H1 (cell line): Measurements from ENCODE around the gene PRSS21. TPM values are rescaled to one million over a fixed set of nuclear protein-coding genes. Genes with fewer than 3 reads are reported as not detected.

Experiments
- CTCF ChIA-PET: fragments of 300-600 bp; sonication (Branson Sonifier 250); formaldehyde crosslinking; loops from one replicate; lab custom pipeline; 2021; ENCODE audit not compliant: partially characterized antibody; lab: Charles Lee
- POLR2A ChIA-PET: fragments of 300-600 bp; sonication (Branson Sonifier 250); formaldehyde crosslinking; loops from one replicate; lab custom pipeline; 2021; ENCODE audit warnings: inconsistent platforms; ENCODE audit not compliant: partially characterized antibody; lab: Charles Lee
- DNase-seq, 2 experiments: peaks; one replicate each; pipeline versions ENCODE4 v3.0.0 to v3.0.0-alpha.2; 2010 to 2022; ENCODE audit warnings: low spot score in 2 of 2, low read depth in 1 of 2, mixed read lengths in 1 of 2
- FAIRE-seq: peaks from 2 replicates; lab custom pipeline; 2011; peaks lifted over from hg19 to GRCh38; lab: Jason Lieb, UNC
- H2AFZ ChIP-seq: 2 replicates; pipeline ENCODE4 v1.8.1; 2012; ENCODE audit warnings: low read length, inconsistent platforms
- H2AK5ac ChIP-seq: 2 replicates; pipeline ENCODE4 v1.6.1; 2013; ENCODE audit warnings: low read depth, low read length
- H2BK120ac ChIP-seq: replicated peaks from 2 replicates; pipeline ENCODE3; 2013; ENCODE audit warnings: low read depth, low read length, inconsistent platforms
- H2BK12ac ChIP-seq: 2 replicates; pipeline ENCODE4 v1.6.1; 2013; ENCODE audit warnings: low read depth, low read length
- H2BK15ac ChIP-seq: 2 replicates; pipeline ENCODE4 v1.6.1; 2013; ENCODE audit warnings: low read length
- H2BK20ac ChIP-seq: 2 replicates; pipeline ENCODE4 v1.6.1; 2013; ENCODE audit warnings: low read length
- H2BK5ac ChIP-seq: 2 replicates; pipeline ENCODE4 v1.6.1; 2013; ENCODE audit warnings: low read depth, low read length
- H3K14ac ChIP-seq: 2 replicates; pipeline ENCODE4 v1.6.1; 2013; ENCODE audit warnings: inconsistent platforms; ENCODE audit not compliant: insufficient read length
- H3K18ac ChIP-seq: 2 replicates; pipeline ENCODE4 v1.6.1; 2013; ENCODE audit warnings: low read length; ENCODE audit errors: extremely low read depth
- H3K23ac ChIP-seq: 2 replicates; pipeline ENCODE4 v1.6.1; 2013; ENCODE audit warnings: inconsistent platforms; ENCODE audit not compliant: insufficient read length
- H3K23me2 ChIP-seq: 2 replicates; pipeline ENCODE4 v1.6.1; 2013; ENCODE audit warnings: low read depth, low read length
- H3K27ac ChIP-seq: 2 replicates; pipeline ENCODE4 v1.6.1; 2011; ENCODE audit warnings: low read depth, low read length, inconsistent platforms
- H3K27me3 ChIP-seq, 4 experiments: replicated peaks in 1 of 4; 1 replicate in 1 of 4; 2 replicates in 3 of 4; pipeline versions ENCODE4 v1.6.1 to v1.8.1; 2011 to 2013; ENCODE audit warnings: low read length in 3 of 4, mild to moderate bottlenecking in 3 of 4, inconsistent platforms in 2 of 4, mixed read lengths in 2 of 4, moderate library complexity in 1 of 4; ENCODE audit not compliant: control insufficient read depth in 3 of 4, insufficient read depth in 3 of 4; ENCODE audit errors: extremely low read depth in 1 of 4
- H3K36me3 ChIP-seq, 4 experiments: 2 replicates each; pipeline versions ENCODE4 v1.6.1 to v1.8.1; 2011 to 2013; ENCODE audit warnings: mild to moderate bottlenecking in 4 of 4, low read length in 3 of 4, moderate library complexity in 2 of 4, control low read depth in 1 of 4, inconsistent platforms in 1 of 4; ENCODE audit not compliant: insufficient read depth in 4 of 4, control insufficient read depth in 2 of 4
- H3K4ac ChIP-seq: replicated peaks from 2 replicates; pipeline ENCODE3; 2013; ENCODE audit warnings: low read length, low read depth, mixed read lengths, inconsistent platforms; ENCODE audit not compliant: insufficient read length
- H3K4me1 ChIP-seq, 4 experiments: replicated peaks in 1 of 4; 1 replicate in 1 of 4; 2 replicates in 3 of 4; pipeline versions ENCODE4 v1.6.1 to v1.8.1; 2011 to 2013; ENCODE audit warnings: low read length in 3 of 4, inconsistent platforms in 2 of 4, mixed read lengths in 1 of 4; ENCODE audit not compliant: insufficient read depth in 4 of 4, control insufficient read depth in 3 of 4
- H3K4me2 ChIP-seq, 2 experiments: 2 replicates each; pipeline versions ENCODE4 v1.6.1 to v1.8.1; 2011 to 2013; ENCODE audit warnings: low read depth in 2 of 2, low read length in 2 of 2, control low read depth in 1 of 2, inconsistent platforms in 1 of 2, mild to moderate bottlenecking in 1 of 2; ENCODE audit not compliant: insufficient read depth in 1 of 2
- H3K4me3 ChIP-seq, 4 experiments: fragments of 200-600, 300-600 bp in 1 of 4; sonication (generic), shearing (Covaris generic), sonication (Bioruptor Twin) in 1 of 4; 2 replicates each; pipeline versions ENCODE4 v1.5.1 to v1.8.1; 2011 to 2016; ENCODE audit warnings: low read length in 4 of 4, low read depth in 3 of 4, control low read depth in 2 of 4, inconsistent platforms in 2 of 4, mild to moderate bottlenecking in 2 of 4, mixed read lengths in 1 of 4, moderate library complexity in 1 of 4; ENCODE audit not compliant: insufficient read depth in 2 of 4; ENCODE audit errors: extremely low read depth in 1 of 4
- H3K56ac ChIP-seq: replicated peaks from 2 replicates; pipeline ENCODE3; 2013; ENCODE audit warnings: low read depth, mild to moderate bottlenecking, mixed read lengths, low read length, inconsistent platforms; ENCODE audit not compliant: insufficient read length
- H3K79me1 ChIP-seq: 2 replicates; pipeline ENCODE4 v1.6.1; 2013; ENCODE audit warnings: low read depth, low read length, control low read depth
- H3K79me2 ChIP-seq, 2 experiments: 2 replicates each; pipeline versions ENCODE4 v1.6.1 to v1.8.1; 2012 to 2013; ENCODE audit warnings: low read length in 2 of 2, mild to moderate bottlenecking in 2 of 2, inconsistent platforms in 1 of 2; ENCODE audit not compliant: insufficient read depth in 2 of 2, control insufficient read depth in 1 of 2
- H3K9ac ChIP-seq, 4 experiments: replicated peaks in 1 of 4; 1 replicate in 1 of 4; 2 replicates in 3 of 4; pipeline versions ENCODE4 v1.6.1 to v1.8.1; 2011 to 2013; ENCODE audit warnings: low read depth in 3 of 4, low read length in 3 of 4, control low read depth in 2 of 4, mild to moderate bottlenecking in 2 of 4, moderate library complexity in 2 of 4, inconsistent platforms in 1 of 4; ENCODE audit errors: extremely low read depth in 1 of 4
- H3K9me3 ChIP-seq, 2 experiments: 2 replicates each; pipeline versions ENCODE4 v1.6.1 to v1.8.1; 2012 to 2013; ENCODE audit warnings: mild to moderate bottlenecking in 2 of 2, moderate library complexity in 2 of 2, control low read depth in 1 of 2, inconsistent platforms in 1 of 2, low read depth in 1 of 2, low read length in 1 of 2, mixed read lengths in 1 of 2; ENCODE audit not compliant: insufficient read depth in 2 of 2
- H4K20me1 ChIP-seq, 2 experiments: replicated peaks in 1 of 2; 2 replicates each; pipeline versions ENCODE3 to v1.8.1; 2011 to 2013; ENCODE audit warnings: inconsistent platforms in 2 of 2, low read length in 2 of 2, mild to moderate bottlenecking in 1 of 2; ENCODE audit not compliant: insufficient read depth in 2 of 2, control insufficient read depth in 1 of 2
- H4K5ac ChIP-seq: 2 replicates; pipeline ENCODE4 v1.6.1; 2013; ENCODE audit warnings: low read length, low read depth, mixed read lengths, inconsistent platforms; ENCODE audit not compliant: insufficient read length
- H4K8ac ChIP-seq: 2 replicates; pipeline ENCODE4 v1.8.0; 2013; ENCODE audit warnings: mild to moderate bottlenecking, moderate library complexity, low read length, inconsistent platforms; ENCODE audit not compliant: insufficient read depth; ENCODE audit errors: extremely low read depth
- H4K91ac ChIP-seq: replicated peaks from 2 replicates; pipeline ENCODE3; 2013; ENCODE audit warnings: low read length, mixed read lengths, inconsistent platforms; ENCODE audit not compliant: insufficient read length
- KDM4A ChIP-seq: IDR thresholded peaks from one replicate; pipeline ENCODE4 v1.7.1; 2012; ENCODE audit warnings: low read depth, mild to moderate bottlenecking, moderate library complexity, low read length, inconsistent platforms; ENCODE audit not compliant: severe bottlenecking
- RXRA ChIP-seq: IDR thresholded peaks from 2 replicates; pipeline ENCODE4 v1.6.1; 2011; ENCODE audit warnings: low read depth, mild to moderate bottlenecking, low read length, moderate library complexity; ENCODE audit not compliant: insufficient read depth
- SIX5 ChIP-seq: IDR thresholded peaks from 2 replicates; pipeline ENCODE4 v1.6.1; 2011; ENCODE audit warnings: mild to moderate bottlenecking, low read depth, low read length
- WGBS, 2 experiments: shearing (Covaris generic) in 1 of 2; methylation state at CpG; one replicate each; pipeline versions ENCODE4 v1.1.6 to v1.1.7; 2013 to 2015; ENCODE audit warnings: low lambda C conversion rate in 2 of 2, mixed read lengths in 2 of 2, inconsistent platforms in 1 of 2, low coverage in 1 of 2, missing lambda C conversion rate in 1 of 2; ENCODE audit not compliant: insufficient replicate concordance in 2 of 2, insufficient coverage in 1 of 2, insufficient read length in 1 of 2; ENCODE audit errors: extremely low coverage in 1 of 2, missing lambda C conversion rate in 1 of 2; 5-methylcytosine and 5-hydroxymethylcytosine counted together
- polyA plus RNA-seq, 7 experiments: library from polyadenylated mRNA; depleted of rRNA in 3 of 7; stranded (reverse) in 5 of 7; unstranded in 2 of 7; fragments of >200 nt in 5 of 7; fragments of 200-250 nt in 2 of 7; gene quantifications; 1 replicate in 5 of 7; 2 replicates in 1 of 7; 4 replicates in 1 of 7; pipeline versions ENCODE4 v1.2.1 to v1.2.3, GENCODE V29; 2011 to 2013; ENCODE audit warnings: missing spikeins in 2 of 7, mixed read lengths in 2 of 7
- total RNA-seq: library from RNA; stranded (reverse); fragmentation: NEBNext Ultra II Directional; extraction: Animal tissue kit (Norgen Biotek cat#: 25700); gene quantifications from 2 replicates; pipeline ENCODE4 v1.2.1, GENCODE V29; 2021

The PRSS21 gene
- total and polyA plus RNA-seq, 2 of the 8 experiments (the other 6 are each of a cell fraction or from before 2014, with no cell fraction given) = 0.76 to 1.0 TPM

- Histone ChIP-seq H4K5ac (no peak overlapping the region), H3K4ac (no peak overlapping the region), H2AFZ (no peak overlapping the region), H3K27me3 (no peaks in the 10 kb centered on the region), H2BK5ac (no peak overlapping the region), H3K79me2 (no peaks in the 10 kb centered on the region), H3K4me3 (no peak overlapping the region), H2BK15ac (no peak overlapping the region), H3K56ac (no peak overlapping the region), H3K4me2 (no peak overlapping the region), H3K27ac (no peak overlapping the region), H3K36me3 (no peaks in the 10 kb centered on the region), H4K8ac (peak overlapping the region; percentile 71), H4K20me1 (no peaks in the 10 kb centered on the region), H3K18ac (no peak overlapping the region), H3K9ac (no peak overlapping the region), H3K23ac (no peak overlapping the region), H2BK20ac (no peak overlapping the region), H2BK120ac (no peak overlapping the region), H3K79me1 (no peaks in the 10 kb centered on the region), H2BK12ac (no peak overlapping the region), H3K23me2 (no peaks in the 10 kb centered on the region), H2AK5ac (no peak overlapping the region), H3K9me3 (no peaks in the 10 kb centered on the region), H4K91ac (no peak overlapping the region), H3K4me1 (no peaks in the 10 kb centered on the region), H3K14ac (no peak overlapping the region)
- DNase-seq = no peak
- CTCF ChIA-PET = interaction anchor here (1.0 to 1.7 kb wide), 3 partner anchors 12 to 41 kb away, joined by 3 to 7 read pairs (median 6); no protein-coding TSS in a partner anchor
- WGBS, 2 experiments = 86% methylated on average over 14 of the region's 19 CpGs; no CpG with 5 or more reads in 1 of the 2 experiments
- POLR2A ChIA-PET = interaction anchor here (0.9 kb wide), 1 partner anchor 11 kb away, joined by 3 read pairs; no protein-coding TSS in a partner anchor
- no peak for FAIRE-seq
- no peak for TF ChIP-seq RXRA
- no peak for TF ChIP-seq KDM4A
- no peak for TF ChIP-seq SIX5
Measured at GRCh38 chr16:2826591-2827373, 9.7 kb downstream of the PRSS21 start.
